ENCODE data around the gene KCNIP1. TPM values are rescaled to one million over a fixed set of nuclear protein-coding genes. Genes with fewer than 3 reads are reported as not detected.

The KCNIP1 gene
- total RNA-seq, 1 experiment from 2014 or later = not detected

DNA sequence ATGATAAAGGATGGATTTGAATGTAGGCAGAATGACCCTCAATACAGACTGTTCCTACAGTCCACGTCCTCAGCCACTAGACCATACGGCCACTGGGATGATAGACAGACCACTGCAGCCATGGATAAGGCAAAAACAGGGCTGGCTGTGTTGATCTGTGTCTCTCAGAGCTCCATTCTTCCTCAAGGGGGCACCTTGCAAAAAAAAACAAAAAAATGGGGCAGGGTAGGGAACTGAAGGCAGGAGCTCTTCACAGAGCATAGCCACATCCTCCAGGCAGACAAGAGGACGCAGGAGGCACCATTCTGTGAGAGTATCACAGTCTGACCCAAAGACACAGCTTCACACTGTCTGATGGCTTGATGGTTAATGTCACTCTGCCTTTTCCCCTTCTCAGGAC lies 218.5 kb downstream of the KCNIP1 start:
- no peak overlapping the region for H2AFZ ChIP-seq (ENCODE audit: low read depth, low read length, poor library complexity, severe bottlenecking)
- ATAC-seq = 0 out of 2 replicates have a peak, but pooled peaks have one; percentile 30
- no peak overlapping the region for H3K9ac ChIP-seq (ENCODE audit: low read length)
- no peaks in the 10 kb centered on the region for H3K9me2 ChIP-seq (ENCODE audit: insufficient read depth)
- ChIA-PET CTCF (interaction anchor here (0.7 to 0.8 kb wide), 2 partner anchors 26 to 89 kb away, joined by 3 read pairs; no protein-coding TSS in a partner anchor), RAD21 (ENCODE audit: low non-redundant PET in 1 of 2, low total read pairs in 2 of 2, uncharacterized antibody in 2 of 2, unreplicated experiment in 2 of 2) (no interaction called here), POLR2A (no interaction called here)
- no peaks in the 10 kb centered on the region for H3K79me2 ChIP-seq (ENCODE audit: insufficient read depth, low read length)
- no TSS peak for BruUV-seq (replicated peaks)
- H3K4me3 ChIP-seq (replicated peaks in 1 of 2; ENCODE audit: low read depth in 1 of 2, low read length in 2 of 2) = no peak overlapping the region
- no peak overlapping the region for H3K4me2 ChIP-seq (ENCODE audit: low read length)
- H3K27ac ChIP-seq (ENCODE audit: low read depth, low read length) = no peak overlapping the region
- peaks cover 39% of the 10 kb centered on the region for H3K27me3 ChIP-seq (ENCODE audit: insufficient read depth, low read length)
- no peak for TF ChIP-seq EZH2 (IDR thresholded peaks at IDR 0.05)
- no peak for TF ChIP-seq YY1 (IDR thresholded peaks at IDR 0.05; ENCODE audit: extremely low read depth, insufficient replicate concordance, low read depth, low read length)
- no peak for TF ChIP-seq RAD21 (IDR thresholded peaks at IDR 0.05; ENCODE audit: low read depth)
- no peaks in the 10 kb centered on the region for H3K4me1 ChIP-seq (ENCODE audit: control insufficient read depth in 1 of 2, insufficient read depth in 2 of 2, low read length in 2 of 2)
- no peaks in the 10 kb centered on the region for H4K20me1 ChIP-seq (ENCODE audit: insufficient read depth)
- no peak for DNase-seq (ENCODE audit: low read depth, low spot score)
- intact Hi-C loops (cut with micrococcal nuclease) = no loop called here
- no peaks in the 10 kb centered on the region for H3K36me3 ChIP-seq (ENCODE audit: control insufficient read depth in 1 of 2, insufficient read depth in 2 of 2, low read length in 2 of 2)
- H3K9me3 ChIP-seq (ENCODE audit: control insufficient read depth in 1 of 2, insufficient read depth in 1 of 2, low read depth in 1 of 2, low read length in 2 of 2) = no peaks in the 10 kb centered on the region

DNA sequence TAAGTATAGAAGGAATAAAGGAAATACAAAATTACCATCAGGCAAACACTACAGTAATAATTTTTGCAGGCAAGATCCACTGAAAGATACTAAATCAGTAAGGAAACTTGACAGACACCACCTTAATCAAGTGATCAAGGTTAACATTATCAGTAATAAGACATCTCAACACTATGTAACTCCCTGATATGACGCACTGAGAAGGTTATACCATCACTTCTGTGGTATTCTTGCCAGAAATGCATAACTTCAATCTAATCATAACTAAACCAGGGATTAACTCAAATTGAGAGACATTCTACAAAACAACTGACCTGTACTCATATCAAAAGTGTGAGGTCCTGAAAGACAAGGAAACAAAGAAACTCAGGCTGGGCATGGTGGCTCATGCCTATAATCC lies 227.2 kb downstream of the KCNIP1 start:
- TF ChIP-seq CEBPB (IDR thresholded peaks at IDR 0.05; ENCODE audit: low read depth) (no peak), TCF7L2 (IDR thresholded peaks at IDR 0.05; ENCODE audit: borderline replicate concordance, extremely low read depth, insufficient read depth, insufficient read length) (no peak), RAD21 (IDR thresholded peaks at IDR 0.05; ENCODE audit: low read depth) (no peak), JUND (IDR thresholded peaks at IDR 0.05) (no peak)
- Histone ChIP-seq H3K4me2 (ENCODE audit: low read length) (no peak overlapping the region), H3K79me2 (ENCODE audit: insufficient read depth, low read length) (no peaks in the 10 kb centered on the region), H3K27ac (ENCODE audit: low read depth, low read length) (no peak overlapping the region), H2AFZ (ENCODE audit: low read depth, low read length, poor library complexity, severe bottlenecking) (no peak overlapping the region), H4K20me1 (ENCODE audit: insufficient read depth) (no peaks in the 10 kb centered on the region; the same call in 1 of the 2 replicates), H3K9me2 (ENCODE audit: insufficient read depth) (no peaks in the 10 kb centered on the region), H3K9ac (ENCODE audit: low read length) (no peak overlapping the region), H3K9me3 (ENCODE audit: control insufficient read depth in 1 of 2, insufficient read depth in 1 of 2, low read depth in 1 of 2, low read length in 2 of 2) (no peaks in the 10 kb centered on the region), H3K27me3 (ENCODE audit: insufficient read depth, low read length) (peaks cover 28% of the 10 kb centered on the region), H3K4me1 (ENCODE audit: control insufficient read depth in 1 of 2, insufficient read depth in 2 of 2, low read length in 2 of 2) (no peaks in the 10 kb centered on the region), H3K36me3 (ENCODE audit: control insufficient read depth in 1 of 2, insufficient read depth in 2 of 2, low read length in 2 of 2) (no peaks in the 10 kb centered on the region), H3K4me3 (replicated peaks in 1 of 2; ENCODE audit: low read depth in 1 of 2, low read length in 2 of 2) (no peak overlapping the region)
- intact Hi-C loops (cut with micrococcal nuclease) = no loop called here
- BruUV-seq (replicated peaks) = no TSS peak
- ChIA-PET CTCF (no interaction called here), RAD21 (ENCODE audit: low non-redundant PET in 1 of 2, low total read pairs in 2 of 2, uncharacterized antibody in 2 of 2, unreplicated experiment in 2 of 2) (no interaction called here), POLR2A (no interaction called here)
- no peak for ATAC-seq
- no peak for DNase-seq (ENCODE audit: low read depth, low spot score)
